H1 (cell line): Measurements from ENCODE around the gene THAP4. TPM values are rescaled to one million over a fixed set of nuclear protein-coding genes. Genes with fewer than 3 reads are reported as not detected.

Experiments used
- MAFK ChIP-seq: IDR thresholded peaks from 2 replicates; pipeline ENCODE4 v1.6.1; 2012; ENCODE audit warnings: low read depth, mild to moderate bottlenecking, improper control_type of control experiment, low read length
- POLR2A ChIP-seq, 2 experiments: IDR thresholded peaks; 1 replicate in 1 of 2; 2 replicates in 1 of 2; pipeline ENCODE4 v1.6.1; 2011; ENCODE audit warnings: low read depth in 2 of 2, low read length in 2 of 2, mild to moderate bottlenecking in 2 of 2; ENCODE audit errors: control extremely low read depth in 1 of 2
- RFX5 ChIP-seq: IDR thresholded peaks from 2 replicates; pipeline ENCODE4 v1.6.1; 2011; ENCODE audit warnings: low read depth, low read length, improper control_type of control experiment, borderline replicate concordance
- ZNF274 ChIP-seq: IDR thresholded peaks from 2 replicates; pipeline ENCODE4 v1.7.0; 2012; ENCODE audit warnings: low read length, borderline replicate concordance; ENCODE audit errors: extremely low read depth
- polyA plus RNA-seq, 7 experiments: library from polyadenylated mRNA; depleted of rRNA in 3 of 7; stranded (reverse) in 5 of 7; unstranded in 2 of 7; fragments of >200 nt in 5 of 7; fragments of 200-250 nt in 2 of 7; gene quantifications; 1 replicate in 5 of 7; 2 replicates in 1 of 7; 4 replicates in 1 of 7; pipeline versions ENCODE4 v1.2.1 to v1.2.3, GENCODE V29; 2011 to 2013; ENCODE audit warnings: missing spikeins in 2 of 7, mixed read lengths in 2 of 7
- total RNA-seq: library from RNA; stranded (reverse); fragmentation: NEBNext Ultra II Directional; extraction: Animal tissue kit (Norgen Biotek cat#: 25700); gene quantifications from 2 replicates; pipeline ENCODE4 v1.2.1, GENCODE V29; 2021

The THAP4 gene
- total and polyA plus RNA-seq, 2 of the 8 experiments (the other 6 are each of a cell fraction or from before 2014, with no cell fraction given) = 78.9 to 83.6 TPM

GRCh38 chr2:241673189-241673663, 36.3 kb upstream of the THAP4 start (continued):
- TF ChIP-seq MAFK = no peak
- no peak for TF ChIP-seq RFX5
- TF ChIP-seq ZNF274 = no peak
- no peak for TF ChIP-seq POLR2A (IDR thresholded peaks at IDR 0.05; ENCODE audit: control extremely low read depth in 1 of 2, low read depth in 2 of 2, low read length in 2 of 2)
